Measurements from ENCODE around the gene KCNJ5.

Gene KCNJ5

DNA sequence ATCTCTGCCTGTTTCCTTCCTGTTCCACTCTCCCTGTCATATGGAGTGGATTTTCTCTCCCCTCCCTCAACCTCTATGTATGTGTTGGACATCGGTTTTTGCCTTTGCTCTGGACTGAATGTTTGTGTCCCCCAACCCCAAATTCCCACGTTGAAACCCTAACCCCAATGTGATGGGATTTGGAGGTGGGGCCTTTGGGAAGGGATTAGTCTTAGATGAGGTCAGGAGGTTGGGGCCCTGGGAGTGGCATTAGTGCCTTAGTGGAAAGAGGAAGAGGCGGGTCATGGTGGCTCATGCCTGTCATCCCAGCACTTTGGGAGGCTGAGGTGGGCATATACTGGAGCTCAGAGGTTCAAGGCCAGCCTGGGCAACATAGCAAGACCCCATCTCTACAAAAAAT is 39.9 kb downstream of the KCNJ5 start:
- no peak for DNase-seq (ENCODE audit: low read depth in 1 of 2, low spot score in 1 of 2)

DNA sequence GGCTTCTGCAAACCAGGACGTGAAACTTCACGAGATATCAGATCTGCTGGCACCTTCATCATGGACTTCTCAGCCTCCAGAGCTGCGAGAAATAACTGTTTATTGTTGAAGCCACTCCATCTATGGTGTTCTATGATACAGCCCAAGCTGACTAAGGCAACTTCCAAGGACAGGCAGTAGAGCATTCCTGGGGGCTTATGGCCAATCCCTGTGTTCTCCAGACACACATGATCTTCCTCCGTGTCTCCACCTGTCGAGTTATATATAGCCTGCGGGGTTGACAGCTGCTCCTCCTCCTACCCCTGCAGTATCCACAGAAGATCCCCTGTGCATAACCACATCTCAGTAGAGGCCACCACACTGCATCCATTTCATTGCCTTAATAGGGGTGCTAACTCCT is 40.5 kb downstream of the KCNJ5 start:
- no peak for DNase-seq (ENCODE audit: low read depth in 1 of 2, low spot score in 1 of 2)

DNA sequence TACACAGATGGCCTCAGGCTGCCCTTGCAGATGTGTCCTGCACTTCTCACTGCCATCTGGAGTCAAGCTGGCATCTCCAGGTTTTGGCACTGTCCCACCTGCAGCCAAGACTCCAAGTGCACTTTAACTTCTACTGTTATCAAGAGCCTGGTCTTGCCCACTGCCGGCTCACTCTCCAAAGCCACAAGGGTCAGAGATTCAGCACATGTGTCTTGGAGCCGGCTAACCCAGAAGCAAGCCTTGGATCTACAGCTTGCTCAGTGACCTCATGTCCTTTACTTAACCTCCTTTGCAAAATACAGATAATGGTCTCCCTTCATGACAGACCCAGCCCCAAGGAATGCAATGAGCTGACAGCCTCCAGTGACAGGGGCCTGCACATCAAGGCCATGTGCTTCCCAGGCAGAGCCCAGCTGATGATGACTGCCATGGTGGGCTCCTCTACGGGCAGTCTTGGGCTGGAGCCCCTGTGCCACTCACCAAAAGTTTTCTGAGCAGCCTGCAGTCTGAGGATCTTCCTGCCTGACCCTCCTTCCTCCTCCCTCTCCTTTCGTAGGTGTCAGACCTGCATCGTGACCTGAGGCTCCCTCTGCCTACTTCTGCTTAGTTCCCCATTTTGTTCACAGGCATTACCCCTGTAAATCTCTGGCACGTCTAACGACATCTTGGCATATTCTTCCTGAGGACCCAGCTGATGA is 42.5 kb downstream of the KCNJ5 start:
- no peak for DNase-seq (ENCODE audit: low read depth in 1 of 2, low spot score in 1 of 2)

DNA sequence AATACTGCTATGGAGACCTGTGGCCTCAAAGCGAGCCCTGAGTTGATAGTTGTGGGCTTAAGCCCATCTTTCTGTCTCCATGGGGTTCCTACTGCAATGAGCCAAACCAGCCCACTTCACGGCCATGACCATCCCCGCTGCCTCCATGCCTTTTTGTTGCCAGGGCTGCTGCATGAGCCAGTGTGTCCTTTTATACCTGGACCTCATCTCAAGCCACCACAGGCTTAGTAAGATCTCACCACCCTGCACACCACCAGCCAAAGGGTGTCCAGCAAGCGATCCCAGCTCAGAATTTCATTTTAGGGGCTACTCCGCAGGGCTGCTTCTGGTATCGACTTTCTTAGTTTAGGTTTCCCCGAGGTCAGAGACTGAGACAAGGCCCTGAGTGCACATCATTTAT is 43.2 kb downstream of the KCNJ5 start:
- no peak for DNase-seq (ENCODE audit: low read depth in 1 of 2, low spot score in 1 of 2)

DNA sequence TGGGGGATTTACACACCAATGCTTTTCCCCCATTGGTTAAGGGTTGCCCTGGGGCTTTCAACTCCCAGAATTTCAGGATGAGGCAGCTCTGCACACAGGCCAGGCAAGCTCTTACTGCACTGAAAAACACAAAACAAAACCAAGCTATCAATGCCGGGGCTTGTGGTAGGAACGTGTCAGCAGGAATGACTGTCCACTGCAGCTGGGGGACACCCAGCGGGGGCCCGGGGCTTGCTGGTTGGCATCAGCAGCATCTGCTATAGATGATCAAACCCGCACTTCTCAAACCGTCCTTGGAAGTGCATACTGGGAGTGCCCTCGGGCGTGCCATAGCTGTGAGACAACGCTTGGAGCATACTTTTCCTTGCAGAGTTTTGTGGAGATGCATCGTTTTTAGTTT is 43.8 kb downstream of the KCNJ5 start:
- no peak for DNase-seq (ENCODE audit: low read depth in 1 of 2, low spot score in 1 of 2)

DNA sequence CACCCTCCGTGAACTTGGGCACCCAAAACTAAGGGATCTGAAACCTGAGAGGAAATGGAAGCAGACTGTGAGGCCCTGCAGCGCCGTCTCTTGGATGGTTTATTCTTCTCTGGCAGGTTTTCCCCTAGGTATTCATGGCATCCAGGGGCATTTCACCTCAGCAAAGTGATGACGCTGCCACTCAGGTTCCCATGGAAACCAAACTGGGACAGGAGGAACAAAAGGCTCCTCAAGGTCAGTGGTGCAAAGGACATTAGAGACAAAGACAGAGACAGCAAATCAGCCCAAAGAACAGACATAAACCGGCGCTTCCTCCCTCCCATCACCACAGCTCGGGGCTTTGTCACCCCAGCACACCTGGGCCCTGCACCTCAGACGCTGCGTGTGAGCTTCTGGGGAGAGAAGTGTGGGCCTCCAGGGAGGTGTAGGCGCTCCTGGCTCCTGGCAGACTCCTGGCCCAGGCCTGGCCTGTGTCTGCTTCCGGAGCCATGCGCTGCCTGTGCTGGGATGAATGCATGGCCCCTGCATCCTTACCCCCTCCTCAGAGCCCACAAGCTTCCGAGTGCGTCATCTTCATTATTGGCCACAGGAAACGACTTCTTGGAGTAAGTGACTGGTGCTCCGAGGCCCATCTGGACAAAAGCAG is 45.6 kb downstream of the KCNJ5 start:
- no peak for DNase-seq (ENCODE audit: low read depth in 1 of 2, low spot score in 1 of 2)

DNA sequence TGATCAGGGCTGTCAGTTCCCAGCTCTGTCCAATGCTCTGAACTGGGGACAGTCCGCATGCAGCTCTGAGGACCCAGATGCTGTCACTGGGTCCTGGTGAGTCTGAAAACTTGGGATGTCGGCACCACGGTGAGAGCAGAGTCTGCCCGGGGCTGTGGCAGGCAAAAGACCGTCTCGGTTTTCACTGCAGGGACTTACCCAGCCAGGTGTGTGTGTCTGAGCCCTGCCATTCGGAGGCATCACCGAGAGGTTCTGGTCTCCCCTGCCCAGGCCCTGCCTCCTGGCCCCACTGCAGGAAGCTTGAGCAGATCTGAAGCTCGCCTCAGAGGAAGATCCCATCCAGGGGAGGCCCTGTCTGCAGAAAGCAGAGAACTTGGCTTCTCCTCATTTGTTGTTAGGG is 46.3 kb downstream of the KCNJ5 start:
- no peak for DNase-seq (ENCODE audit: low read depth in 1 of 2, low spot score in 1 of 2)

DNA sequence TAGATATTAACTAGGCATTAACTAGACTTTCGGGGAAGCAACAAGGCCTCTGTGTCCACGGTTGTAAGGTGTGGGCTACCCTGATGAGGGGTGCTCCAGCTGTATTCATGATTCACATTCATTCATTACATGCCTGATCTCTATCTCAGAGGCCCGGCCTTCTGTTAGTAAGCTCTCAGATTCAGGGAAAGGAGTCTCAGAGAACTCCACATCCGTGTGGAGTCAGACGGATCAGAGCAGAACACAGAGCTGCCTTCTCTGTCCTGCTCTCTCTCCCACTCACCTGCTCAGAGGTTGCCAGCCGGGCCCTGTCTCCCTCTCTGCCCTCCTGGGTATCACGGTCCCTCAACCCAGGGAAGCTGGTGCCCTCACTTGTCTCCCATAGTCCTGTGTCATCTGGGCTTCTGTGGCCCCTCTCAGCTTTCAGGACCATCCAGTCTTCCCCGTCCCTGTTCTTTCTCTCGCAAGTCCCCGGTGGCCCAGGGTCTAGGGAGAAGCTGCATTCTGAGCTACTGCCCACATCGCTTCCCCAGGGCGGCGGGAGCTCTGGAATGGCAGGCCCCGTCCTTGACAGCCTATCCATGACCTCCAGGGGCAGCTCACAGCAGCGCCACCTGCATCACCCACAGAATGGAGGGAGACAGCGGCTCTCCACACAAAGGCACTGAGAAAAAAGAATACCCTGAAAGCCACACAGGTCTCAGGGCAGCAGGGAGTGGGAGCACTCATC is 47.2 kb downstream of the KCNJ5 start:
- DNase-seq (ENCODE audit: low read depth in 1 of 2, low spot score in 1 of 2): no peak

DNA sequence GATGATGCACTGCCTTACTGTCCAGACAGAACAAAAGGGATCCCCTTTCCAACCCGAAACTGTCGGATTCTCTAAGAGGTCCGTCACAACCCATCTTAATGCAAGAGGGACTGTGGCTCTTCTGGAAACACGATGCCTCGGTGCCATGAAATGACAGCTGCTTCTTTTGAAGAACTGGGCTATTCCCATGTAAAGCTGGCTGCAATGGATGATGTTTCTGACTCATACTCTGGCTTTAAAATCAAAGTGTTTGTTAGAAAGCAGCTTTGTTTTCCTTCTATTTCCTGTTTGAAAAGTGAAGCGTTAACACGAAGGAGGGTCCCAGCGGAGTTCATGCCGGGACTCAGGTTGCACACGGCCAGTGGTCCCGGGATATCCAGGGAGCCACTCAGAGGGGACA is 48.4 kb downstream of the KCNJ5 start:
- DNase-seq (ENCODE audit: low read depth in 1 of 2, low spot score in 1 of 2): no peak

DNA sequence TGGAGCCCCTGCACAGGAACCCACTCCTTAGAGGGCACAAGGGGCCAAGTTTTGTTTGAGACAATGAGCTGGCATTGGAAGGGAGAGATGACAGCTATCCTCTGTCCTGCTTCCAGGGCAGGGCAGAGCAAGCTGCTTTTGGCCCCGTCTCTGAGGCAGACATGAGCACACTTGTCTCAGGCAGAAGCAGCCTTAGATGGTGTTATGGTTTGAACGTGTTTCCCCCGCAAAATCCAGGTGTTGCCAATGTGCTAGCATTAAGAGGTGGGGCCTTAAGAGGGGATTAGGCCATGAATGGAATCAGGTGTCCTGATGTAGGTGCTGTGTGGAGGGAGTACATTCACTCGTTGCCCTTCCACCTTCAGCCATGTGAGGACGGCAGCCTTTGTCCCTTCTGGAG is 49.0 kb downstream of the KCNJ5 start:
- no peak for DNase-seq (ENCODE audit: low read depth in 1 of 2, low spot score in 1 of 2)

DNA sequence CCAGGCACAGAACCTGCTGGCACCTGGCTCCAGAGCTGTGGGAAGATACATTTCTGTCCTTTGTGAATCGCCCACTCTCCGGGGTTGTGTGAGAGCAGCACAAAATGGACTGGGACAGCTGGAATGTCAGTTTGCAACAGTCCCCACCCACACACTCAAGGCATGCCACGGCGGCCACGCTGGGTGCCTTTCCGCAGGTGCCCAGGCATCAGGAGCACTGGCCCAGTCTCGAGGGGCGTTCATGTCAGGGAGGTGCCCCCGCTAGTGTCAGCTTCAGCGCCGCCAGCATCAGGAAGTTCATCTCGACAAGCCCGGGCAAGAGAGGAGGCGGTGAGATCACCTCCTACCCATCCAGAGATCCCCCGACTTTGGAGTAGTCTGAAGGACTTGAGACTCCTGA is 49.4 kb downstream of the KCNJ5 start:
- DNase-seq (ENCODE audit: low read depth in 1 of 2, low spot score in 1 of 2): no peak

DNA sequence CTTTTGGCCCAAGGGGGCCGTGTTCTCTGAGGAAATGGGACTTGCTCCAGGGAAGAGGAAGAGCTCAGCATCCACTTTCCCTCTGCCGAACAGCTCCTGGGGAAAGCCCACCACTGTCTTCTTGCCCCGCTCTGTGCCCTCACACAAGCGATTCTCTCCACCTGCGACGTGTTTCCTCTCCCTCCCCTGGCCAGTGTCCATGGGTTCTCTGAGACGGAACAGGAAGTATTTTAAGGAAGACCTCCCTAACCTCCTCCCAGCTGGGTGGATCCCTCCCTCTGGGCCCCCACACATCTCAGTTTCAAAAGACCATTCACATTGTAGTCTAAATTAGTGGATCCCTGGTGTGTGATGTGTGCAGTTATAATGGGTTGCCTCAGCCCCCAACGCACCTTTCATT is 50.0 kb downstream of the KCNJ5 start:
- no peak for DNase-seq (ENCODE audit: low read depth in 1 of 2, low spot score in 1 of 2)

DNA sequence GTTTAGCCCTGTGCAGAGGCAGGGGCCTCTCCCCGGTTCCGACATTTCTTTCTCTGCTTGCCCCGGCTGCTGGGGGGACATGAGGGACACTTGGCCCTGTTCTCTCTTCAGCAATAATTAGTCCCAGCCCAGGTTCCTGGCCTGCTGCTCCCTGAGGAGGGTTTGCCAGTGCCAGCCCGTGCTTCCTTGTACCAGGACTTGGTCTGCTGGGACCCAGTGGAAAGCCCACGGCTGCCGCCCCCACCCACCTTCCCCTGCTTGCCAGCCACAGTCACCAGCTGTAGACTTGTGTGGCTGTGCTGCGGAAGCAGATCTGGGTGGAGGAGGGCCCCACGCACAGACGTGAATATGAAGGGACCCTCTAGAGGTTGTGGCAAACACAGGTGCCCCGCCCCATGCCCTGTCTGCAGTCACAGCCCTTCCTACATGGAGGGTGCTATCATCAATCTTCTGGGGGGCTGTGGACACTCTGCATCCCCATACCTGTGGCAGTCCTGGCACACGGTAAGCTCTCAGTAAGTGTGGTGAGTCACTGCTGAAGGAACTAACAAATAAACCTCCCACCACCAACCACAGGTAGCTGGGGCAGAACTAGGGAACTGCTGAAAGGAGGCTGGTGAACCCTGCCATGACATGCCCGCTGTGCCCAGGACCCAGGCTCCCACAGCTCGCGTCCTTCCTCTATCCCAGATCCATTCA is 50.6 kb downstream of the KCNJ5 start:
- DNase-seq (ENCODE audit: low read depth in 1 of 2, low spot score in 1 of 2): no peak

DNA sequence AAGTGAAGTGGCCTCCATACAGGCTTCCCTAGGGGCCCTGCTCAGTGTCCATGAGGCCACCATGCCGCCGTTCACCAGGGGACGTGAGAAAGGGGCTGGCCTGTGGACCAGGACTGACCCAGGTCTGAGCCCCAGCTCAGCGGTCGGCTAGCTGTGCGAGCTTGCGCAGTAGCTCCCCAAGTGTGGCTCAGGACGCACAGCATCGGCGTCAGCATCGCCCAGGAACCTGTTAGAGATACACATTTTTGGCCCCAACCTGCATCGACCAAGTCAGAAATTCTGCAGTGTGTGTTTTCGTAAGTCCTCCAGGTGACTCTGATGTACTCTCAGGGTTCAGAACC is 51.1 kb downstream of the KCNJ5 start:
- DNase-seq (ENCODE audit: low read depth in 1 of 2, low spot score in 1 of 2): no peak

DNA sequence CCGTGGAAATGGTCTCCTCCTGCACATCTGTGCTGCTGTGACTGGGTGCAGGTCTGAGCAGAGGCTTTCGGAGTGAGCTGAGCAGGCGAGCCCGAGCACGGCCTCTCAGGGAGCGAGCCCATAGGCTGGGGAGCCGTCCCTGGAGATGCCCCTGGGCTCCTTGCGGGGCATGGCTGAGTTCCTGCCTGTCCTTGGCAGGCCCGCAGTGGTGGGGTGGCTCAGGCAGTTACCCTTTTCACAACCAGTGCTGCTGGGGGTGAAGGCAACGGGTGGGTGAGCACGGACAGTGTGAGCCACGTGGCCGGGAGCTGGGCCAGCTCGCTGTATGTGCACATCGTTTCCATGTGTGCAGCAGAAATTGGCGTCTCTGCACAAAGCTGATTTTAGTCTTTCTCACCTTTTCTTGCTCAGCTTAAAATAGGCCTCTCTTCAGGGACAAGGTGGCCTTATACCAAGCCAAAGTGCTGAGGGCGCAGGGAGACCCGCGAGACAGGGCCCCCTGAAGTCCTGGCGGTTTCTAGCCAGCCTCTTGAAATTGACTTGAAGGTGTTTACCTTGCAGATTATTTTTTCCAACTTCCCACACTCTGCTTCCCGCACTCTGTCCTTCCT is 51.8 kb downstream of the KCNJ5 start, which contains the start of gene TP53AIP1:
TSS of gene TP53AIP1 (minus strand) at position 55 of the 611 bp plus-strand sequence. CDS start 5,053 bp downstream, outside the sequence.
- no peak for DNase-seq (ENCODE audit: low read depth in 1 of 2, low spot score in 1 of 2)

DNA sequence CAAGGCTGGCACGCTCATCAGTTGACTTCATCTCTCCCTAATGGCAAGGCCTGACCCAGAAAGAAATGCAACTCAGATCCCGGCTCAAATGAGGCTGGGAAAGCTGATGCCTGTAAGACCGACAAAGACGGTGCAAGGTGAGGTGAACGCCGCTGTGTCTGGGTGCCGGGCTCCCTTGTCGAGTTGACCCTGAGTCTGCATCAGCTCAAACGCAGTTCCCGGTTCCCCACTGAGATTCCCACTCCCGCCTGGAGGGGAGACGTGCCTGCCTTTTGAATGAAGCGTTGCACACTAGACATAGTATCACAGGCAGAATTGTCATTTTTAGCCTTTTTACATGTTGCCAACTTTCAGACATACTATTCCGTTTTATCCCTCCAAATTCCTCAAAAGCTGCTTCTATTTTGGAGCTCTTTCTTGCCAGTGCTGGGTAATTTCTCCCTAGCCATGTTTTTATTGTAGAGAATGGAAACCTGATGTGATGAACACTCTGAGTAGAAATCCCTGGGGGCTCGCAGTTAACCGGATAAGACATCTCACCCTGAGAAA is 52.3 kb downstream of the KCNJ5 start:
- no peak for DNase-seq (ENCODE audit: low read depth in 1 of 2, low spot score in 1 of 2)

DNA sequence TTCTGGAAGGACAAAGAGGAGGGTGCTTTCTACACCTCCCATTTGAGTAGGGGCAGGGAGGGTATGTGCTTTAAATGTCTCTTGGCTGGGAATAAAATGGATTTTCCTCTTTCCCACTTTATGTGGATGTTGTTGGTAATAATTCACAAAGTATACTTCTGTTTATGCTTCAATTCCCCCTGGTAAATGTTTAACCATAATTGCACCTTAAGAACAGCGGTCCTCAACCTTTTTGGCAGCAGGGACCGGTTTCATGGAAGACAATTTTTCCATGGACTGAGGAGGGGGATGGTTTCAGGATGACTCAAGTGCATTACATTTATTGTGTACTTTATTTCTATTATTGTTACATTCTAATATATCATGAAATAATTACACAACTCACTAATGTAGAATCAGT is 55.5 kb downstream of the KCNJ5 start:
- DNase-seq (ENCODE audit: low read depth in 1 of 2, low spot score in 1 of 2): no peak

DNA sequence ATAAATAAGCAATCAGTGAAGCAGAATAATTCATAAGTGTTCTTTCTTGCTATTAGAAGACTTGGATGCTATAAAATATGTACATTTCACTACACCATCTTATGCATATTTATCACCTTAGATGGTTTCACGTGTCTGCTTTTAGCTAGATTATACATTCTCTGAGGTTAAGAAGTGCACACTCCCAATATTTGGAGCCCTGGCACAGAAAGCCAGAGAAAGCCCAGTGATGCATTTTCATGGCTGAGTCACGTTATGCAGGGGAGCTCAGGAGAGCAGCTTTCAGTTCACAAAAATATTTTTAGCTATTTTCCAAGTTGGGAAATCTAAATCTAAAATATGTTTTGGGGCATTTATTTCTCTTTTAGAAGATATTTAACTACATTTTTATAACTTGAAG is 56.6 kb downstream of the KCNJ5 start:
- no peak for DNase-seq (ENCODE audit: low read depth in 1 of 2, low spot score in 1 of 2)

DNA sequence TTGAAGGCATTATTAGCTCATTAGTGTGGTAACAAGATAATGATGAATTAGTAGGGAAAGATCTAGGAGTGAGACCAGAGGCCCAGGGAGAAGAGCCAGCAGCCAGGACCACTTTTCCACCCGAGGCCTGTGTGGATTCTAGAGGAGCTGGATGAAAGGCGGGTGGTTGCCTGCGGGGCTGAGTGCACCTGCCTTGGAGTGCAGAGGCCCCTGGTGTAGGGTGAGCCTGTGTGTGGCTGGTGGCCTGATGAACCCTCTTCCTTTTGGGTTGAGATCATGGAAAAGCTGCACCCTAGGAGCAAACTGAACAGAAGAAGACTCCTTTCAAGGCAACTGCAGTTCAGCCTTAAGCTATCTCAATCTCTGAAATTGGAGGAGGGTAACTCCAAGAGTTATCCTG is 57.4 kb downstream of the KCNJ5 start:
- no peak for DNase-seq (ENCODE audit: low read depth in 1 of 2, low spot score in 1 of 2)

DNA sequence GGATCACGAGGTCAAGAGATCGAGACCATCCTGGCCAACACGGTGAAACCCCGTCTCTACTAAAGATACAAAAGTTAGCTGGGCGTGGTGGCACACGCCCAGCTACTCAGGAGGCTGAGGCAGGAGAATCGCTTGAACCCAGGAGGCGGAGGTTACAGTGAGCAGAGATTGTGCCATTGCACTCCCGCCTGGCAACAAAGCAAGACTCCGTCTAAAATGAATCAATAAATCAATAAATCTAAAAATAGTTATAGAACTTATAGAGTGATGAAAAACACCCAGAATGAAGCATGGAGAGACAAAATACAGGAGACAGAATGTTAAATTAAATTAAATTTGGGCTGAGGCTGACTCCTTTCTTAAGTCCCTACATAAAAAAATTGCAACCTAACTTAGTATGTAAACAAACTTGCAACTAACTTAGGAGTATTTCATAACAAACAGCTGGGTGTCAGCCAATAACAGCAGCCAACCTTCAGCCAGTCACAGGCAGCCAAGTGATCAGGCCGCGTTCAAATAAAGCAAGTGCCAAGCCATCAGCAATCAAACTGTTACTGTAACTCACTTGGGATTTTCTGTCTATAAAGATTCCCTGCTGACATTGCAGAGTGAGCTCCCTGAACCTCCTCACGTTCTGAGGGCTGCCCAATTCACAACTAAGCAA is 58.8 kb downstream of the KCNJ5 start:
- DNase-seq (ENCODE audit: low read depth in 1 of 2, low spot score in 1 of 2): no peak

DNA sequence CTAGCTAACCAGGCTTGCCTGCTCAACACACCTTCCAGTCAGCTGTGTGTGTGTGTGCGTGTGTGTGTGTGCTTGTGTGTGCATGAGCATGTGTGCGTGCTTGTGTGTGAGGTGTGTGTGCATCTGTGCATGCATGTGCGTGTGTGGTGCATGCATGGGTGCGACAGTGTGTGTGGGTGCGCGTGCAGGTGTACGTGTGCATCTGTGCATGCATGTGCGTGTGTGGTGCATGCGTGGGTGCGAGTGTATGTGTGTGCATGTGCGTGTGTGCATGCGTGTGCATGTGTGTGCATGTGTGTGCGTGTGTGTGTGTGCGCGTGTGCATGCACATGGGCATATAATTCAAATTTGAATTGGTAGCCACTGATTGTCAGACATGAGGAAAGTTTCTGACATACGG is 62.0 kb downstream of the KCNJ5 start:
- DNase-seq (ENCODE audit: low read depth in 1 of 2, low spot score in 1 of 2): no peak
